Testis (tissue), 3 donors: ENCODE results near the gene HERPUD2. TPM values are rescaled to one million over a fixed set of nuclear protein-coding genes. Genes with fewer than 3 reads are reported as not detected.

Source experiments
- DNase-seq: peaks from one replicate; pipeline ENCODE4 v3.0.0-alpha.2; 2019
- H3K27ac ChIP-seq, 2 donors: fragments of 200-600 bp; sonication (generic); one replicate each; pipeline ENCODE4 v1.5.1; 2019
- H3K27me3 ChIP-seq: fragments of 200-600 bp; sonication (generic); one replicate; pipeline ENCODE4 v1.5.1; 2019
- H3K36me3 ChIP-seq: fragments of 200-600 bp; sonication (generic); one replicate; pipeline ENCODE4 v1.5.1; 2017; ENCODE audit warnings: low read depth; ENCODE audit errors: missing control alignments
- H3K4me1 ChIP-seq: fragments of 200-600 bp; sonication (generic); one replicate; pipeline ENCODE4 v1.5.1; 2019
- H3K4me3 ChIP-seq, 2 donors: fragments of 200-600 bp; sonication (generic); one replicate each; pipeline ENCODE4 v1.5.1; 2017 to 2019
- H3K9me3 ChIP-seq: fragments of 200-600 bp; sonication (generic); one replicate; pipeline ENCODE4 v1.5.1; 2017
- CTCF ChIP-seq, 3 experiments: fragments of 450-650 bp in 2 of 3; fragments of 200-600 bp in 1 of 3; sonication (generic) in 1 of 3; IDR thresholded peaks; one replicate each; pipeline ENCODE4 v1.5.1; 2016 to 2019; ENCODE audit warnings: antibody characterized with exemption in 3 of 3, mild to moderate bottlenecking in 2 of 3, moderate library complexity in 1 of 3
- POLR2A ChIP-seq: fragments of 450-650 bp; IDR thresholded peaks from one replicate; pipeline ENCODE4 v1.6.1; 2017; ENCODE audit warnings: antibody characterized with exemption, mild to moderate bottlenecking, moderate library complexity
- WGBS, 2 donors: methylation state at CpG; one replicate each; pipeline ENCODE4 v1.1.5; 2018; 5-methylcytosine and 5-hydroxymethylcytosine counted together
- intact Hi-C: fragments of 100-400 bp; cut with DNase I; formaldehyde crosslinking; loops from one replicate; pipeline ENCODE4 v1.15.1; 2023; ENCODE audit warnings: low total_unique reads
- polyA plus RNA-seq: library from polyadenylated mRNA; stranded (reverse); fragments of 350-450 nt; fragmentation: Illumina TruSeq; extraction: RNeasy Lipid Tissue Mini Kit (QIAGEN cat#74804); gene quantifications from one replicate; pipeline ENCODE4 v1.2.3, GENCODE V29; 2014; ENCODE audit warnings: low read depth, low replicate concordance; ENCODE audit not compliant: insufficient read depth
- total RNA-seq, 2 donors: library from RNA; depleted of rRNA; stranded (reverse); fragments of >200 nt; gene quantifications; one replicate each; pipeline ENCODE4 v1.2.3, GENCODE V29; 2016

HERPUD2 gene
- total and polyA plus RNA-seq, 3 donors from 2014 or later, result 51.7 to 78.4 (median 63.5) TPM

DNA sequence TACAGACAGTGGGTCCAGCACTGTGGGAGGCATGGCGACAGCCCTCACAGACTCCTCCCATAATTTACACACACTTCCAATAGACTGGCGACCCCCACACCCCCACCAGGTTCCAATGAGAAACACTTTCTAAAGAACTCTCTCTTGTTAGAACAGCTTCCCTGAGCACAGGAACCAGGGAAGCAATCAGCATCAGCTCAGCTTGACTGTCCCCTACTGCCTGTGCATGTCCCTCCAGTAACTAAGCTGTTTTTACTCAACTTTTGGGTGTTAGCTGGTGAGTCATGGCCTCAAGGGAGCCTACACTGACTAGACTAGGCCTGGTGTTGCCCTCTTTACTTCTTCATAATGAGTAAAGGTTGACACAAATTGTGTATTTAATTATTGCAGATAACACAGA lies 32.6 kb upstream of the HERPUD2 start:
- peaks cover 5% of the 10 kb centered on the region for H3K4me1 ChIP-seq
- H3K9me3 ChIP-seq, result no peaks in the 10 kb centered on the region
- TF ChIP-seq POLR2A (no peak), CTCF (IDR thresholded peaks at IDR 0.05) (no peak)
- no peaks in the 10 kb centered on the region for H3K36me3 ChIP-seq
- H3K27me3 ChIP-seq, result no peaks in the 10 kb centered on the region
- intact Hi-C loops, result no loop called here
- H3K27ac ChIP-seq, result no peak overlapping the region
- 94 to 97% methylated on average over 2 of the region's 2 CpGs for WGBS, 2 donors
- no peak for DNase-seq
- no peak overlapping the region for H3K4me3 ChIP-seq

DNA sequence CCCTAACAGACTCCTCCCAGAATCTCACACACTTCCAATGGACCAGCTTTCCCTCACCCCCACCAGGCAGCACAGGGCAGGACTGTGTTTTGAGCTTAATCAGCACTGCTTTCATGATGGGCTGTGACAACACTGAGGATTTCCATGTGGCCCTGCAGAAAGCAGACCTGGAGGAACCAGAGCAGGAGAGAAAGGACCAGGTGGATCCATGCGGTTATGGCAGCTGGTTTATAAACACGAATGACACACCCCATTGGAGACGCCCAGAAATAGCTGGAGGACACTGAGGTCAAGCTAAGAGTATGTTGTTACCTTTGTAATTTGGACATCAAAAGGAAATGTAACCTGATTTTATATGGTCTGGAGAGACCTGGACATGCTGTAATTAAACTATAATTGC lies 31.7 kb upstream of the HERPUD2 start:
- peaks cover 5% of the 10 kb centered on the region for H3K4me1 ChIP-seq
- H3K4me3 ChIP-seq, result no peak overlapping the region
- H3K36me3 ChIP-seq, result no peaks in the 10 kb centered on the region
- no peaks in the 10 kb centered on the region for H3K27me3 ChIP-seq
- no peaks in the 10 kb centered on the region for H3K9me3 ChIP-seq
- H3K27ac ChIP-seq, result no peak overlapping the region
- TF ChIP-seq POLR2A, result no peak
- TF ChIP-seq CTCF (IDR thresholded peaks at IDR 0.05), result no peak
- intact Hi-C loops, result no loop called here
- DNase-seq, result no peak
- WGBS, 2 donors, result 97% methylated on average over 3 of the region's 3 CpGs

GRCh38 chr7:35725280-35725680 lies 30.3 kb upstream of the HERPUD2 start:
- 52 to 67% methylated on average over 10 of the region's 10 CpGs for WGBS, 2 donors
- Histone ChIP-seq H3K9me3 (no peaks in the 10 kb centered on the region), H3K27me3 (no peaks in the 10 kb centered on the region), H3K36me3 (no peaks in the 10 kb centered on the region), H3K27ac (no peak overlapping the region), H3K4me3 (no peak overlapping the region), H3K4me1 (peaks cover 5% of the 10 kb centered on the region)
- no peak for DNase-seq
- intact Hi-C loops, result no loop called here
- TF ChIP-seq POLR2A (no peak), CTCF (IDR thresholded peaks at IDR 0.05) (no peak)

- TF ChIP-seq CTCF (IDR thresholded peaks at IDR 0.05), result no peak
- no peak for TF ChIP-seq POLR2A
- Histone ChIP-seq H3K4me1 (no peaks in the 10 kb centered on the region), H3K36me3 (no peaks in the 10 kb centered on the region), H3K9me3 (no peaks in the 10 kb centered on the region), H3K27me3 (no peaks in the 10 kb centered on the region), H3K4me3 (no peak overlapping the region), H3K27ac (no peak overlapping the region)
- intact Hi-C loops, result no loop called here
- DNase-seq, result no peak
- 93 to 96% methylated on average over 4 of the region's 4 CpGs for whole genome bisulfite sequencing, 2 donors
Observed at GRCh38 chr7:35723011-35723410, 28.1 kb upstream of the HERPUD2 start.

DNA sequence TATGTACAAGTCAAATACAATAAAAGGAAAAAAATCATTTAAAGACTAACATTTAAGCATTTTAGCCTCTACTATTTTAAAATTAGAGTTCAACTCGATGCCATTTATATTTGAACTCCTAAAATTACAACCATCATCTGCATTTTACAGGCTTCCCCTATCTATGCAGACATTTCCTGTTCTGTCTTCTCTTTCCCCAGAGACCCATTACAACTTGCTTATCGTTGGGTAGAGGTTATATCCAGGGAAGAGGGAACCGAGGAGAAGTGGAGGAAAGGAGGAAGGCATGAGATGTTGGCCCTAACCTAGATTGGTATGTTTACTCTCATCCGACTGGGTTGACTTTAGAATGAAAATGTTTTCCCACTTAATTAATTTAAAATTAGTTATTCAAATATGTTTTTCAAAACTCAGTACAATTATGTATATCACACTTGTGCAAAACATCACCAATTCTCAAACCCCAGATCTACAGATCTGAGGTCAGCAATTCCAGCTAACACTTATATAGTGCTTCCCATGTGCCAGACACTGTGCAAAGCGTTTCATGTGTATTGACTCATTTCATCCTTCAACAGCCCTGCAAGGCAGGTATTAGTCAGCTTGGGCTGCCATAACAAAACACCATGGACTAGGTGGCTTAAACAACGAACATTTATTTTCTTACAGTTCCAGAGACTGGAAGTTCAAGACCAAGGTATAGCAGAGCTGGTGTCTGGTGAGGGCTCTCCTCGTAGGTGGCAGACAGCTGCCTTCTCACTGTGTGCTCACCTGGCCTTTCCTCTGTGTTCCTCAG lies 27.3 kb upstream of the HERPUD2 start:
- H3K4me3 ChIP-seq, result no peak overlapping the region
- H3K27me3 ChIP-seq, result no peaks in the 10 kb centered on the region
- H3K4me1 ChIP-seq, result no peaks in the 10 kb centered on the region
- intact Hi-C loops, result no loop called here
- no peaks in the 10 kb centered on the region for H3K36me3 ChIP-seq
- no peak for DNase-seq
- no peak overlapping the region for H3K27ac ChIP-seq
- TF ChIP-seq CTCF (IDR thresholded peaks at IDR 0.05) (no peak), POLR2A (no peak)
- no peaks in the 10 kb centered on the region for H3K9me3 ChIP-seq
- 67 to 70% methylated on average over 7 of the region's 7 CpGs for WGBS, 2 donors
